ENCODE data around the gene CIB4. TPM values are rescaled to one million over a fixed set of nuclear protein-coding genes. Genes with fewer than 3 reads are reported as not detected.

The CIB4 gene
- total and polyA plus RNA-seq, 2 experiments from 2014 or later: not detected

- Histone ChIP-seq H3K79me2 (no peaks in the 10 kb centered on the region), H3K4me2 (no peak overlapping the region), H3K27ac (no peak overlapping the region), H3K4me3 (no peak overlapping the region), H4K20me1 (ENCODE audit: insufficient read depth, poor library complexity, severe bottlenecking) (no peaks in the 10 kb centered on the region), H2AFZ (no peak overlapping the region), H3K27me3 (no peaks in the 10 kb centered on the region), H3K4me1 (ENCODE audit: insufficient read depth) (no peaks in the 10 kb centered on the region), H3K36me3 (replicated peaks; ENCODE audit: insufficient read depth, low read depth) (no peaks in the 10 kb centered on the region), H3K9me3 (ENCODE audit: low read depth) (no peaks in the 10 kb centered on the region), H3K9me2 (replicated peaks; ENCODE audit: insufficient read depth) (no peaks in the 10 kb centered on the region)
- WGBS (ENCODE audit: low lambda C conversion rate, missing lambda C conversion rate): 90% methylated on average over 9 of the region's 9 CpGs
- DNase-seq (ENCODE audit: low spot score): no peak
- no peak for TF ChIP-seq EZH2 (IDR thresholded peaks at IDR 0.05; ENCODE audit: borderline replicate concordance)
- TF ChIP-seq CTCF (IDR thresholded peaks at IDR 0.05; ENCODE audit: poor library complexity): no peak
Measured at GRCh38 chr2:26552641-26553374, 88.4 kb downstream of the CIB4 start.

- TF ChIP-seq CTCF (IDR thresholded peaks at IDR 0.05; ENCODE audit: poor library complexity): no peak
- TF ChIP-seq EZH2phosphoT487 (IDR thresholded peaks at IDR 0.05; ENCODE audit: low read depth, severe bottlenecking, unreplicated experiment): no peak
- TF ChIP-seq EZH2 (IDR thresholded peaks at IDR 0.05; ENCODE audit: borderline replicate concordance): no peak
- Histone ChIP-seq H3K79me2 (no peaks in the 10 kb centered on the region), H3K27ac (no peak overlapping the region), H3K4me2 (no peak overlapping the region), H3K27me3 (no peaks in the 10 kb centered on the region), H3K9me2 (replicated peaks; ENCODE audit: insufficient read depth) (no peaks in the 10 kb centered on the region), H3K36me3 (replicated peaks; ENCODE audit: insufficient read depth, low read depth) (no peaks in the 10 kb centered on the region), H4K20me1 (ENCODE audit: insufficient read depth, poor library complexity, severe bottlenecking) (no peaks in the 10 kb centered on the region), H2AFZ (no peak overlapping the region), H3K4me1 (ENCODE audit: insufficient read depth) (no peaks in the 10 kb centered on the region), H3K4me3 (no peak overlapping the region), H3K9me3 (ENCODE audit: low read depth) (no peaks in the 10 kb centered on the region)
- no peak for DNase-seq (ENCODE audit: low spot score)
- 90% methylated on average over 17 of the region's 17 CpGs for WGBS (ENCODE audit: low lambda C conversion rate, missing lambda C conversion rate)
Measured at GRCh38 chr2:26550276-26551015, 90.7 kb downstream of the CIB4 start.

GRCh38 chr2:26542676-26543505, 98.3 kb downstream of the CIB4 start:
- H3K4me3 ChIP-seq: no peak overlapping the region
- no peaks in the 10 kb centered on the region for H3K9me2 ChIP-seq (replicated peaks; ENCODE audit: insufficient read depth)
- no peaks in the 10 kb centered on the region for H3K79me2 ChIP-seq
- TF ChIP-seq CTCF (IDR thresholded peaks at IDR 0.05; ENCODE audit: poor library complexity): no peak
- TF ChIP-seq EZH2phosphoT487 (IDR thresholded peaks at IDR 0.05; ENCODE audit: low read depth, severe bottlenecking, unreplicated experiment): no peak
- TF ChIP-seq EZH2 (IDR thresholded peaks at IDR 0.05; ENCODE audit: borderline replicate concordance): no peak
- no peak overlapping the region for H2AFZ ChIP-seq
- no peak overlapping the region for H3K27ac ChIP-seq
- DNase-seq (ENCODE audit: low spot score): peak; percentile 30
- H3K27me3 ChIP-seq: no peaks in the 10 kb centered on the region
- no peaks in the 10 kb centered on the region for H3K36me3 ChIP-seq (replicated peaks; ENCODE audit: insufficient read depth, low read depth)
- H3K9me3 ChIP-seq (ENCODE audit: low read depth): no peaks in the 10 kb centered on the region
- H3K4me1 ChIP-seq (ENCODE audit: insufficient read depth): no peaks in the 10 kb centered on the region
- no peak overlapping the region for H3K4me2 ChIP-seq
- no peaks in the 10 kb centered on the region for H4K20me1 ChIP-seq (ENCODE audit: insufficient read depth, poor library complexity, severe bottlenecking)
- 80% methylated on average over 15 of the region's 15 CpGs for WGBS (ENCODE audit: low lambda C conversion rate, missing lambda C conversion rate)

Measured in hepatocyte (in vitro differentiated cells).